GM12878 (cell line): ENCODE results near the gene MYL7. TPM values are rescaled to one million over a fixed set of nuclear protein-coding genes. Genes with fewer than 3 reads are reported as not detected.
A peak's percentile ranks its signal among the peaks of the same experiment; 100 is the strongest.

Experiments
- ATF7 ChIP-seq: fragments of 450-650 bp; IDR thresholded peaks from 2 replicates; pipeline ENCODE4 v1.6.1; 2016; ENCODE audit warnings: low read depth, mild to moderate bottlenecking
- BCL3 ChIP-seq: IDR thresholded peaks from 2 replicates; pipeline ENCODE4 v1.6.1; 2011; ENCODE audit warnings: borderline replicate concordance, low read depth, mild to moderate bottlenecking, moderate library complexity, low read length; ENCODE audit not compliant: insufficient read depth, poor library complexity, severe bottlenecking
- CBX3 ChIP-seq: fragments of 200-600 bp; sonication (generic); IDR thresholded peaks from 2 replicates; pipeline ENCODE4 v1.6.1; 2016; ENCODE audit warnings: low read depth, borderline replicate concordance
- CREB1 ChIP-seq: IDR thresholded peaks from 2 replicates; pipeline ENCODE4 v1.6.1; 2012; ENCODE audit warnings: low read depth, mild to moderate bottlenecking, inconsistent platforms
- E2F4 ChIP-seq: IDR thresholded peaks from 2 replicates; pipeline ENCODE4 v1.6.1; 2012; ENCODE audit warnings: low read depth, low read length, improper control_type of control experiment
- E4F1 ChIP-seq: fragments of 450-650 bp; IDR thresholded peaks from 2 replicates; pipeline ENCODE4 v1.6.1; 2018; ENCODE audit warnings: borderline replicate concordance, mild to moderate bottlenecking; ENCODE audit not compliant: partially characterized antibody
- ELK1 ChIP-seq: IDR thresholded peaks from 2 replicates; pipeline ENCODE4 v1.6.1; 2012; ENCODE audit warnings: low read depth, low read length, improper control_type of control experiment
- FOXK2 ChIP-seq: fragments of 450-650 bp; IDR thresholded peaks from 2 replicates; pipeline ENCODE4 v1.6.1; 2017; ENCODE audit warnings: mild to moderate bottlenecking, moderate library complexity
- NFYB ChIP-seq: IDR thresholded peaks from 2 replicates; pipeline ENCODE4 v1.6.1; 2011; ENCODE audit warnings: low read depth, mild to moderate bottlenecking, low read length, improper control_type of control experiment, moderate library complexity; ENCODE audit not compliant: insufficient read depth
- NKRF ChIP-seq: fragments of 450-650 bp; conservative IDR thresholded peaks from 2 replicates; pipeline ENCODE4 v1.6.1; 2017; ENCODE audit warnings: mild to moderate bottlenecking, moderate library complexity
- PML ChIP-seq: IDR thresholded peaks from 2 replicates; pipeline ENCODE4 v1.6.1; 2012; ENCODE audit warnings: low read length, inconsistent platforms
- POLR2AphosphoS2 ChIP-seq: IDR thresholded peaks from 2 replicates; pipeline ENCODE4 v1.6.1; 2011; ENCODE audit warnings: low read depth, mild to moderate bottlenecking, low read length, improper control_type of control experiment, moderate library complexity
- RELB ChIP-seq: fragments of 450-650 bp; IDR thresholded peaks from 2 replicates; pipeline ENCODE4 v1.6.1; 2017; ENCODE audit warnings: low read depth, mild to moderate bottlenecking, moderate library complexity
- SREBF2 ChIP-seq: IDR thresholded peaks from 2 replicates; pipeline ENCODE4 v1.6.1; 2012; ENCODE audit warnings: mild to moderate bottlenecking, low read length
- STAT3 ChIP-seq: IDR thresholded peaks from 2 replicates; pipeline ENCODE4 v1.6.1; 2011; ENCODE audit warnings: low read depth, low read length, improper control_type of control experiment
- TAF1 ChIP-seq: IDR thresholded peaks from 2 replicates; pipeline ENCODE4 v1.6.1; 2011; ENCODE audit warnings: mild to moderate bottlenecking, low read depth, low read length, borderline replicate concordance
- YBX1 ChIP-seq: fragments of 450-650 bp; IDR thresholded peaks from 2 replicates; pipeline ENCODE4 v1.6.1; 2016; ENCODE audit warnings: antibody characterized with exemption
- ZBED1 ChIP-seq: IDR thresholded peaks from 2 replicates; pipeline ENCODE4 v1.6.1; 2016; ENCODE audit warnings: borderline replicate concordance
- ZNF384 ChIP-seq: IDR thresholded peaks from 2 replicates; pipeline ENCODE4 v1.6.1; 2012; ENCODE audit warnings: low read depth, mild to moderate bottlenecking, low read length, improper control_type of control experiment, borderline replicate concordance
- ZSCAN29 ChIP-seq: fragments of 450-650 bp; IDR thresholded peaks from 2 replicates; pipeline ENCODE4 v1.6.1; 2017; ENCODE audit warnings: mild to moderate bottlenecking, moderate library complexity
- polyA plus RNA-seq, 11 experiments: library from polyadenylated mRNA; depleted of rRNA in 4 of 11; unstranded in 6 of 11; stranded (reverse) in 5 of 11; fragments of >200 nt; fragmentation: Nextera tagmentation in 4 of 11; fragmentation: Illumina TruSeq in 1 of 11; extraction: Ambion mirVana in 4 of 11; extraction: Trizol in 1 of 11; gene quantifications; 1 replicate in 1 of 11; 2 replicates in 10 of 11; pipeline versions ENCODE4 v1.2.1 to v1.2.3, GENCODE V29; 2011 to 2016; ENCODE audit warnings: inconsistent platforms in 2 of 11, missing spikeins in 2 of 11, low read depth in 1 of 11
- total RNA-seq, 4 experiments: library from RNA; depleted of rRNA in 3 of 4; stranded (reverse); fragments of >200 nt in 3 of 4; fragmentation: Illumina TruSeq in 1 of 4; extraction: Trizol in 1 of 4; gene quantifications; 2 replicates each; pipeline versions ENCODE4 v1.2.1 to v1.2.3, GENCODE V29; 2013 to 2021

MYL7 gene
- total and polyA plus RNA-seq, 10 of the 15 experiments (the other 5 are each of a cell fraction or from before 2014, with no cell fraction given), result 1.9 TPM; not detected in 9

- peak; percentile 46 for TF ChIP-seq E4F1
- no peak for TF ChIP-seq ELK1
- TF ChIP-seq SREBF2, result peak; percentile 31; the same call in 1 of the 2 replicates
- TF ChIP-seq ZSCAN29, result no peak
- no peak for TF ChIP-seq ZBED1
- no peak for TF ChIP-seq ATF7
- TF ChIP-seq BCL3, result no peak
- TF ChIP-seq NKRF, result peak; percentile 94
- TF ChIP-seq POLR2AphosphoS2, result no peak
- no peak for TF ChIP-seq ZNF384
- TF ChIP-seq YBX1, result no peak
- TF ChIP-seq E2F4, result peak; percentile 35; the same call in 1 of the 2 replicates
- no peak for TF ChIP-seq FOXK2
- TF ChIP-seq TAF1, result peak; percentile 25; the same call in 1 of the 2 replicates
- peak; percentile 90 for TF ChIP-seq CREB1
- peak; percentile 85; the same call in 1 of the 2 replicates for TF ChIP-seq NFYB
- TF ChIP-seq PML, result no peak
- no peak for TF ChIP-seq STAT3
- TF ChIP-seq CBX3, result no peak
- 0 out of 2 replicates have a peak, but pooled peaks have one; percentile 16 for TF ChIP-seq RELB
Observed at GRCh38 chr7:44123190-44124003, 17.7 kb downstream of the MYL7 start, which contains the start of gene POLD2 (continued).
